H1 (cell line): ENCODE data around the gene PLEK. TPM values are rescaled to one million over a fixed set of nuclear protein-coding genes. Genes with fewer than 3 reads are reported as not detected.

ENCODE experiments used
- CHD7 ChIP-seq: fragments of 300-600 bp; sonication (generic); IDR thresholded peaks from 2 replicates; pipeline ENCODE4 v1.7.1; 2012; ENCODE audit warnings: low read length, moderate library complexity, mild to moderate bottlenecking, inconsistent platforms; ENCODE audit not compliant: insufficient replicate concordance
- TEAD4 ChIP-seq: IDR thresholded peaks from 2 replicates; pipeline ENCODE4 v1.6.1; 2012; ENCODE audit warnings: low read depth, low read length, inconsistent platforms, mixed read lengths
- polyA plus RNA-seq, 7 experiments: library from polyadenylated mRNA; depleted of rRNA in 3 of 7; stranded (reverse) in 5 of 7; unstranded in 2 of 7; fragments of >200 nt in 5 of 7; fragments of 200-250 nt in 2 of 7; gene quantifications; 1 replicate in 5 of 7; 2 replicates in 1 of 7; 4 replicates in 1 of 7; pipeline versions ENCODE4 v1.2.1 to v1.2.3, GENCODE V29; 2011 to 2013; ENCODE audit warnings: missing spikeins in 2 of 7, mixed read lengths in 2 of 7
- total RNA-seq: library from RNA; stranded (reverse); fragmentation: NEBNext Ultra II Directional; extraction: Animal tissue kit (Norgen Biotek cat#: 25700); gene quantifications from 2 replicates; pipeline ENCODE4 v1.2.1, GENCODE V29; 2021

PLEK gene
- total and polyA plus RNA-seq, 2 of the 8 experiments (the other 6 are each of a cell fraction or from before 2014, with no cell fraction given) = not detected

- TF ChIP-seq CHD7 (no peak), TEAD4 (no peak)
Observed at GRCh38 chr2:68417926-68418325, 52.8 kb downstream of the PLEK start (continued).
